Hematopoietic multipotent progenitor cell (in vitro differentiated cells): ENCODE measurements around the gene POLR3A. TPM values are rescaled to one million over a fixed set of nuclear protein-coding genes. Genes with fewer than 3 reads are reported as not detected.
"Not testable (repeated sequence)": the region's sequence is repeated elsewhere in the genome, so short reads cannot be mapped to it uniquely, and the experiment has no call there.

Experiments used
- DNase-seq, 3 donors: peaks; one replicate each; pipeline ENCODE4 v3.0.0-alpha.2; 2011 to 2015; ENCODE audit warnings: low read depth in 2 of 3, low spot score in 2 of 3
- total RNA-seq: library from RNA; depleted of rRNA; stranded (reverse); fragments of >200 nt; gene quantifications from one replicate; pipeline ENCODE4 v1.2.3, GENCODE V29; 2012

POLR3A gene
- total RNA-seq = 9.7 TPM

DNA sequence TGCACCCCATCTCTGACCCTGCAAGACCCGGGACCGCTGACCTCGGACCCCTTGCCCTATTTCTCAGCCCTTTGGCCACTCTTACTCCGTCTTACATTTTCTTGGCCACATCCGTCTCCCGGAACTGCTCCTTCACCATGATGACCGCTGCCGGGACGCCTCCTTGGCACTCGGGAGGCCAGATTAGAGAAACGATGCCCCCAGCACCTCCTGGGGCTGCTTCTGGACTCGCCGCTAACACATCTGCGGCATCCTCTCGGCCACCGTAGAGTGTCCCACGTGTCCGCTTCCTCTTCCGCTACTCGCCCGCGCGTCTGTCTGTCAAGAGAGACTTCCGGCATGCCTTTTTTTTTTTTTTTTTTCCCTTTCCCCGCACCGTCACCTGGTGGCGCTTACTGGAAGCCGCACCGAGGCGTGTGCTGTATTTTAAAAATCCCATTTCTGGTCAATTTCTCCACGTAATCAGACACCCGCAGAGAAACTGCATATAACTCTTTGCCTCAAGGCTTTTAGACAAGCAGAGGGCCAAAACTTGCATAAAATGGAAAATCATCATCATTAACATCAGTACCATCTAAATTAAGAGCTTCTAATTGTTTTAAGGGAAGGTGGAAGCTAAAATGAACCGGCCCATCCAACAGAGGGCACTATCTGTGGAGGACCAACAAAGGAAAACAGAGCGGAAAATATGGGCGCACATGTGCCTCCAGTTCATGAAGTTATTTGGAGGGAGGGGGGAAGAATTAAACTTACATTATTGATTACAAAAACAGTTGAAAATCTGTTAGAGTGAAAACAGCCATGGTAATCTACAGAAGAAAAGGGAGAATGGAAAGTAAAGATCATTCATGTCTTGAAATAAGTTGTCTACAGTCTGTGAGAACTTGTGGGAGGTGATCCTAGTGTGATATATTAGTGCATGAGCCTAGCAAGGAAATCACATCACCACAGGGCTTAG lies at the start of gene POLR3A:
Gene POLR3A (minus strand): TSS at position 247 of the 958 bp plus-strand sequence. CDS start 108 bp downstream, at position 139.
- peak; percentile 88 to 97 (median 96) for DNase-seq

- no peak for DNase-seq
These were observed 49.4 kb upstream of the POLR3A start for GRCh38 chr10:78078539-78079330.

DNA sequence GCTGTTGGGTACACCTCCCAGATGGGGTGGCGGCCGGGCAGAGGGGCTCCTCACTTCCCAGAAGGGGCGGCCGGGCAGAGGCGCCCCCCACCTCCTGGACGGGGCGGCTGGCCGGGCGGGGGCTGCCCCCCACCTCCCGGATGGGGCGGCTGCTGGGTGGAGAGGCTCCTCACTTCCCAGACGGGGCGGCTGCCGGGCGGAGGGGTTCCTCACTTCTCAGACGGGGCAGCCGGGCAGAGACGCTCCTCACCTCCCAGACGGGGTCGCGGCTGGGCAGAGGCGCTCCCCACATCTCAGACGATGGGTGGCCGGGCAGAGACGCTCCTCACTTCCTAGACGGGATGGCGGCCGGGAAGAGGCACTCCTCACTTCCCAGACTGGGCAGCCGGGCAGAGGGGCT lies 46.5 kb upstream of the POLR3A start:
- not testable (repeated sequence) for DNase-seq

DNA sequence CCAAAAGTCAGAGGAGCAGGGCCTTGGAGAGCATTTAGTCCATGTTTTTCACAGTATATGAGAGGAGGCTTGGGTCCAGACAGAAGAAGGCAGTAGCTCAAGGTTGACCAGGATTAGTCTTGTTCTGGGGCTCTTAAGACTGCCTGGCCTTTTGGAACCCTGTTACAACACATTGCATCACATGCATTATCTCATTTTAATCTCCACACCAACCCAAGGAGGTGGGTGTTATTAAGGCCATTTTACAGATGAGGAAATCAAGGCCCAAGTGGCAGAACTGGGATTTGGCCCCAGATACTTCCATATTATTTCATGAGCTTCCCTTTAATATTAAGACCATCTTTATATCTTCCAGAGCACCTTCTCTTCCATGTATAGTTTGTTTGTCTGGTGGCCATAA lies 43.2 kb upstream of the POLR3A start:
- no peak for DNase-seq

- DNase-seq = no peak
These were observed 42.5 kb upstream of the POLR3A start for GRCh38 chr10:78071857-78072179.

GRCh38 chr10:78071140-78071856 lies 42.0 kb upstream of the POLR3A start:
- DNase-seq = no peak

DNA sequence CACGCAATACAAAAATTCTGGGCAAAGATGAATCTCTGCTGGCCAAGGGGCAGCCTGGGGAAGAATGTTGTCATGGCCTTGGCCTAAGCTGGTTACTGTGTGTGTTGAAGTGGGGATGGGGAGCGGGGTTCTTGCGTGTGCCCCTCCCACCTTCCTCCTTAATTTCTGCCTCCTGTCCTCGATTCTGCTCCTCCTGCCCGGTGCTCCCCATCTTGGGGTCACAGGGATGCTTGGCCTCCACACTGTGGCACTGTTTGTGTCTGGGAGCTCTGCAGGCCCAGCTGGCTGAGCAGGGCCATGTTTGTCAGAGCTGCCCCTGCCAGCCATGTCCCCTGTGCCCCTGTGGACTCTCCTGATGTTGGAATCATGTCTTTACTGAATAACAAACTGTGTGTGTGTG lies 41.4 kb upstream of the POLR3A start:
- DNase-seq = no peak

DNA sequence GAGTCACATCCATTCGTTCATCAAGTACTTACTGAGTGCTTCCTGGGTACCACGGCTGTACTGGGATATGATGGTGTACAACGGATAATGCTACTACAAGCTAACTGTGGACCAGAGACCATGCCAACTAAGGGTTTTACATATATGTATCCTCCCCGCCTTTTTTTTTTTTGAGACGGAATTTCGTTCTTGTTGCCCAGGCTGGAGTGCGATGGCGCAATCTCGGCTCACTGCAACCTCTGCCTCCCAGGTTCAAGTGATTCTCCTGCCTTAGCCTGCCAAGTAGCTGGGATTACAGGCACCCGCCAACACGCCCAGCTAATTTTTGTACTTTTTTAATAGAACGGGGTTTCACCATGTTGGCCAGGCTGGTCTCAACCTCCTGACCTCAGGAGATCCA lies 40.7 kb upstream of the POLR3A start:
- not testable (repeated sequence) for DNase-seq

- DNase-seq = no peak
These were observed 39.8 kb upstream of the POLR3A start for GRCh38 chr10:78069151-78069550.

DNA sequence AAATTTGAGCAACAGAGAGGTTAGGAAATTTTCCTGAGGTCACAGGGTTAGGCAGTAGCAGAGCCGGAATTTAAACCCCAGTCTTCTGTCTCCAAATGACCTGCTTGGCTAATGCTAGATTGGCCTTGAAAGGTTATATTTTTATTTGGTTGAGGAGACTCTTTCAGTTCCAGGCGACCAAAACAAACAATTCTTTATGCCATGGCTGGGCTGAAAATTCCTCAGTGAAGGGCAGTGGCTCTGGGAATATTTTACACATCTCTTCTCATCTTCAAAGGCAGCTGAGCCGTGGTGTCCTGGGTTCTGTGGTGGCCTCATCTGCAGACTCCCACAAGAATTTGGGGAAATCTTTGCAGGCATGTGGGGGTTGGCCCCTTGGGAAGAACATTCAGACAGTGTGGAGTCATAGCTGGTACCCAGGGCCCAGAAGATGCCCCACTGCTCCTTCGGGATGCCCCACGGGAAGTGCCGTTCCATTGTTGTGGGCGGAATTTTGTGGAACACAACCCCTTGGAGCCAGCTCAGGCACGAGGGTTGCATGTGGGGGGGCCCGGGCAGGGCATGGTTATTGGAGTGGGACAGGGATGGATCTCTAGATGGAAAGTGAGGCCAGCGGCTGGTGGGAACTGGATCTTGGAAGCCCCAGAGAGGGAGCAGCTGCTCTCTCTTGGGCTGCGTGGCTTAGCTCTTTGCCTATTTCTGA lies 37.6 kb upstream of the POLR3A start:
- no peak for DNase-seq

- DNase-seq = no peak
These were observed 36.7 kb upstream of the POLR3A start for GRCh38 chr10:78066012-78066411.

DNA sequence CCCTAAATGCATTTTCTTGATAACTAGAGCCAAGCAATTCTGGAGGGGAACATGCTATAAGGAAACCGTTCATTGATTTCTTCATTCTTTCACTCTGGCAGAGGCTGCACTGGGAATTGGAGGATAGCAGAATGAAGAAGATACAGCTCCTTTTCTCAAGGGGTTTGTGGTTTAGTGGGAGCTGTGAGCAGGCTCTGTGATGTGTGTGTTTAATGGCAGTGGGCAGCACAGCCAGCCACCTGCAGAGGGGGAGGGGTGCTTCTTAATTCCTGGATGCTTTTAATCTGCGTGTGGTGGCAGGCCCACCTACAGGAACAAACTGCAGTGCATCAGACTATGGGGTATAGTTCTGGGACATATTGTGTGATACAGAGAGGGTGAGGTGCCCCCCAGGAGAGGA lies 36.3 kb upstream of the POLR3A start:
- no peak for DNase-seq

DNA sequence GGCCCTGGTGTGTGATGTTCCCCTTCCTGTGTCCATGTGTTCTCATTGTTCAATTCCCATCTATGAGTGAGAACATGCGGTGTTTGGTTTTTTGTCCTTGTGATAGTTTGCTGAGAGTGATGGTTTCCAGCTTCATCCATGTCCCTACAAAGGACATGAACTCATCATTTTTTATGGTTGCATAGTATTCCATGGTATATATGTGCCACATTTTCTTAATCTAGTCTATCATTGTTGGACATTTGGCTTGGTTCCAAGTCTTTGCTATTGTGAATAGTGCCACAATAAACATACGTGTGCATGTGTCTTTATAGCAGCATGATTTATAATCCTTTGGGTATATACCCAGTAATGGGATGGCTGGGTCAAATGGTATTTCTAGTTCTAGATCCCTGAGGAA lies 35.6 kb upstream of the POLR3A start:
- DNase-seq = not testable (repeated sequence)

DNA sequence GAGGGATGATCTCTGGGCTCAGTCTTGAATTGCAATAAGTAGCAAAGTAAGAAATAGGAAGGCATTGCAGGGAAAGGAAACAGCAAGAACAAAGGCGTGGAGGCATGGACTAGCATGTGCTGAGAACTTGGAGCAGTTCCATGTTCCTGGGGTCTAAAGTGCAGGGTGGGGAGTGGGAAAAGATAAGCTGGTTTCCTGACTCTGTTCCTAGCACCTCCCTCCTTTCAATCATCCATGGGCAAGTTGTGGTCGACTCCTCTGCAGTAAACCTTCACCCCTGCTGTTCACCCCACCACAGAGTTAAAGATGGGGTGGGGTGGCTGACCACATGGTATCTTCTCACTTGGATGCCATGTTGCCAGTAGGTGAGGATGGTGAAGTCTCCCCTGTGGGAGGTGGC lies 33.9 kb upstream of the POLR3A start:
- no peak for DNase-seq

DNA sequence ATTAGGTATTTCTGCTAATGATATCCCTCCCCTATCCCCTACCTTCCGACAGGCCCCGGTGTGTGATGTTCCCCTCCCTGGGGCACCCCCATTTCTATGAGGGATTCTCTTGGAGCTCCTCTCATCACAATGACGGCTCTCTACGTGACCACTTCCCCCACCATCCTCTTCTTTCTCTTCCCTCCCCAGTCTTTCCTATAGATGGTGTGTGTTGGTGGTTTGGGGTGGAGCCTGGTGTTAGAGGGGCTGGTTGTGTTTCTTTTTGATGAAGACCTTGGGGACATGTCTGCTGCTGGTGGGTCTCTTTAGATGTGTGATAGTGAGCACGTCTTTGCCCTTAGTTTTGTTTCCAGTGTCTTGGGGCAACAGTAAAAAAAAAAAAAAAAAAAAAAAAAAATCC lies 33.0 kb upstream of the POLR3A start:
- no peak for DNase-seq

- no peak for DNase-seq
These were observed 30.8 kb upstream of the POLR3A start for GRCh38 chr10:78059906-78060702.

- no peak for DNase-seq
These were observed 29.2 kb upstream of the POLR3A start for GRCh38 chr10:78058562-78058961.

DNA sequence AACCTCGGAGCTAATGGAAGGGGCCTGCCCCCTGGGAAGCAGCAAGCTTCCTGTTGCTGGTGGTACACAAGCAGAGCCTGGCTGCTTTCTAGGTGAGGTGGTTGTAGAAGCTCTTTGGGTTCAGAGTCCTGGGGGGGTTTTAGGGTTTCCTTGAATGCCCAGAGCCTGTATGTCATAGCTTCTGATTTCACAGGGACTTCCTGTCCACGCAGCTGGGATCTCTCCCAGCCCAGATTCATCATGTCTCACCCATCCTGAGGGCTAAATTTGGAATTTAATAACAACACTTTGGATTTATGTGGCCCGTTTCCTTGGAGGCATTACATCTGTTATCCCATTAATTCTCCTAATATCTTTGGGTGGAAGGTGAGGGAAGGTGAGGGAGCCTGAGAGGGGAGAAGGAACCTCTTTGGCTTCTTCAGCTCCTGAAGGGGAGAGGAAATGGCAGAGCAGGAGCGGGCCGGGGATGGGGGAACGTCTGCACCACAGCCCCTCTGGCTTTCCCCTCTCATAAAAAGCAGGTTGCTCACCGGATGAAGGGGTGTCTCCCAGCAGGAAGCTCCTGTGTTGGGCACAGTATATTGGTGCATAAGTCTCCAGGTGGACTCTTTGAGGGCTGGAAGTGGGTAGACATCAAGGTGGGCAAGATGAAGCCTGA lies 24.0 kb upstream of the POLR3A start:
- no peak for DNase-seq

- no peak for DNase-seq
These were observed 20.5 kb upstream of the POLR3A start for GRCh38 chr10:78049851-78050250.
